GM23338 (cell line): Measurements from ENCODE around the gene SUCLG2. TPM values are rescaled to one million over a fixed set of nuclear protein-coding genes. Genes with fewer than 3 reads are reported as not detected.

Experiments used
- ATAC-seq: fragments of 200-7000 bp; cut with Tn5 transposase; 3 replicates; pipeline ENCODE4 v1.9.1; 2020
- DNase-seq: peaks from one replicate; pipeline ENCODE4 v3.0.0-alpha.2; 2015; ENCODE audit warnings: low spot score
- H2AFZ ChIP-seq: fragments of 200-600 bp; sonication (generic); 2 replicates; pipeline ENCODE4 v1.8.0; 2016; ENCODE audit warnings: antibody characterized with exemption, mild to moderate bottlenecking, moderate library complexity
- H3F3A ChIP-seq: fragments of 200-600 bp; sonication (generic); replicated peaks from 2 replicates; pipeline ENCODE4 v1.8.0; 2017; ENCODE audit warnings: antibody characterized with exemption, mixed run types, low read depth
- H3K27ac ChIP-seq: fragments of 200-600 bp; sonication (generic); 2 replicates; pipeline ENCODE4 v1.6.1; 2016; ENCODE audit warnings: low read depth
- H3K27me3 ChIP-seq: fragments of 200-600 bp; sonication (generic); 2 replicates; pipeline ENCODE4 v1.8.0; 2016; ENCODE audit warnings: mild to moderate bottlenecking, mixed run types, moderate library complexity; ENCODE audit not compliant: insufficient read depth
- H3K36me3 ChIP-seq: fragments of 200-600 bp; sonication (generic); 2 replicates; pipeline ENCODE4 v1.8.0; 2016; ENCODE audit warnings: mild to moderate bottlenecking; ENCODE audit not compliant: insufficient read depth
- H3K4me1 ChIP-seq: fragments of 200-600 bp; sonication (generic); 2 replicates; pipeline ENCODE4 v1.8.0; 2016; ENCODE audit warnings: mild to moderate bottlenecking, moderate library complexity; ENCODE audit not compliant: insufficient read depth
- H3K4me2 ChIP-seq: fragments of 200-600 bp; sonication (generic); 2 replicates; pipeline ENCODE4 v1.7.1; 2017; ENCODE audit warnings: mixed run types
- H3K4me3 ChIP-seq: fragments of 200-600 bp; sonication (generic); 2 replicates; pipeline ENCODE4 v1.6.1; 2016; ENCODE audit warnings: mixed run types
- H3K79me2 ChIP-seq: fragments of 200-600 bp; sonication (generic); replicated peaks from 2 replicates; pipeline ENCODE4 v1.8.0; 2017; ENCODE audit warnings: mild to moderate bottlenecking; ENCODE audit not compliant: insufficient read depth
- H3K9me2 ChIP-seq: fragments of 200-600 bp; sonication (generic); 2 replicates; pipeline ENCODE4 v1.8.0; 2017; ENCODE audit not compliant: insufficient read depth
- H4K20me1 ChIP-seq: fragments of 200-600 bp; sonication (generic); replicated peaks from 2 replicates; pipeline ENCODE4 v1.8.0; 2017; ENCODE audit warnings: mild to moderate bottlenecking; ENCODE audit not compliant: insufficient read depth
- H3K27ac Mint-ChIP-seq: 2 replicates; pipeline ENCODE4 v1.8.0; 2020; ENCODE audit warnings: inconsistent platforms, mild to moderate bottlenecking, moderate library complexity, mixed read lengths
- H3K27me3 Mint-ChIP-seq: 3 replicates; pipeline ENCODE4 v1.8.0; 2022; ENCODE audit warnings: low read depth, mild to moderate bottlenecking, moderate library complexity, mixed read lengths, inconsistent platforms; ENCODE audit not compliant: insufficient read depth, poor library complexity
- H3K36me3 Mint-ChIP-seq: 3 replicates; pipeline ENCODE4 v1.8.0; 2021; ENCODE audit warnings: low read depth, mild to moderate bottlenecking, inconsistent platforms, moderate library complexity, mixed read lengths
- H3K4me1 Mint-ChIP-seq: 3 replicates; pipeline ENCODE4 v1.8.0; 2020; ENCODE audit warnings: mild to moderate bottlenecking, inconsistent platforms, mixed read lengths
- H3K4me3 Mint-ChIP-seq: 3 replicates; pipeline ENCODE4 v1.8.0; 2021; ENCODE audit warnings: moderate library complexity, mild to moderate bottlenecking, inconsistent platforms, mixed read lengths
- H3K9me3 Mint-ChIP-seq: 3 replicates; pipeline ENCODE4 v1.8.0; 2020; ENCODE audit warnings: moderate library complexity, mild to moderate bottlenecking, inconsistent platforms, mixed read lengths
- CREB1 ChIP-seq: fragments of 250-450 bp; sonication (Bioruptor Pico); IDR thresholded peaks from 2 replicates; pipeline ENCODE4 v1.5.0; 2020; ENCODE audit warnings: low read depth, mild to moderate bottlenecking, moderate library complexity
- EZH2 ChIP-seq: fragments of 200-600 bp; sonication (generic); IDR thresholded peaks from one replicate; pipeline ENCODE4 v1.8.0; 2017; ENCODE audit warnings: antibody characterized with exemption, mild to moderate bottlenecking, low read depth; ENCODE audit not compliant: unreplicated experiment
- EZH2phosphoT487 ChIP-seq: fragments of 200-600 bp; sonication (generic); IDR thresholded peaks from one replicate; pipeline ENCODE4 v1.8.1; 2018; ENCODE audit warnings: antibody characterized with exemption; ENCODE audit not compliant: unreplicated experiment
- JUNB ChIP-seq: IDR thresholded peaks from one replicate; pipeline ENCODE4 v1.6.1; 2016; ENCODE audit warnings: antibody characterized with exemption; ENCODE audit not compliant: unreplicated experiment
- NANOG ChIP-seq: IDR thresholded peaks from 2 replicates; pipeline ENCODE4 v1.6.1; 2016; ENCODE audit warnings: antibody characterized with exemption, borderline replicate concordance
- STAT1 ChIP-seq: IDR thresholded peaks from one replicate; pipeline ENCODE4 v1.6.1; 2016; ENCODE audit warnings: antibody characterized with exemption; ENCODE audit not compliant: unreplicated experiment
- polyA plus RNA-seq: library from polyadenylated mRNA; unstranded; fragments of >200 nt; fragmentation: Nextera tagmentation; extraction: Ambion mirVana; gene quantifications from 2 replicates; pipeline ENCODE4 v1.2.1, GENCODE V29; 2016
- total RNA-seq: library from RNA; depleted of rRNA; stranded (reverse); fragments of >200 nt; shearing (Covaris generic); gene quantifications from 2 replicates; pipeline ENCODE4 v1.2.3, GENCODE V29; 2014
- TF ChIP-seq, protein P1 (sequence below): fragments of 250-450 bp; sonication (Bioruptor Pico); IDR thresholded peaks from 2 replicates; pipeline ENCODE4 v1.5.0; 2020; ENCODE audit warnings: mild to moderate bottlenecking, moderate library complexity
- TF ChIP-seq, protein P2 (sequence below), 2 experiments: fragments of 200-600 bp in 1 of 2; sonication (generic) in 1 of 2; conservative IDR thresholded peaks; 2 replicates each; pipeline versions ENCODE4 v1.5.1 to v1.6.1; 2016 to 2017; ENCODE audit warnings: antibody characterized with exemption in 2 of 2, low read depth in 2 of 2, mild to moderate bottlenecking in 2 of 2, moderate library complexity in 1 of 2
- TF ChIP-seq, protein P3 (sequence below): IDR thresholded peaks from 2 replicates; pipeline ENCODE4 v1.6.1; 2016; ENCODE audit warnings: antibody characterized with exemption

The SUCLG2 gene
- total and polyA plus RNA-seq, 2 experiments from 2014 or later = 29.3 to 39.0 TPM

DNA sequence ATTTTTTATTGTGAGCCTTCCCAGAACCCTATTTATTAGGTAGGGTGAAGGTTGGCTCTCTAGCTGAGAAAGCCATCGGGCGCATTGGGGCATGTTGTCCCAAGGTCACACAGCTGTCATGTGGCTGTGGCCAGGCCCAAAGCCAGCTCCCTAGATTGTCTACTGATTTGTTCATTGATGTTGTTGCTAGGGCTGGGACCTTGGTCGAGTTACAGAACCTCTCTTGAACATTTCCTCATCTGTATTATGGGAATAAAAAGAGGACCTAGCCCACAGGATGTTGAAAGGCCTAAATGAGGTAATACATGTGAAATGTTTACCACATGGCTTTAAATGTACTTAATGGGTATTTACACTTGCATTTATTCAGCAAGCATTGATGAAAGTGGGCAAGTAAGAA, 252.5 kb downstream of the SUCLG2 start (continued):
- TF ChIP-seq, protein P1, sequence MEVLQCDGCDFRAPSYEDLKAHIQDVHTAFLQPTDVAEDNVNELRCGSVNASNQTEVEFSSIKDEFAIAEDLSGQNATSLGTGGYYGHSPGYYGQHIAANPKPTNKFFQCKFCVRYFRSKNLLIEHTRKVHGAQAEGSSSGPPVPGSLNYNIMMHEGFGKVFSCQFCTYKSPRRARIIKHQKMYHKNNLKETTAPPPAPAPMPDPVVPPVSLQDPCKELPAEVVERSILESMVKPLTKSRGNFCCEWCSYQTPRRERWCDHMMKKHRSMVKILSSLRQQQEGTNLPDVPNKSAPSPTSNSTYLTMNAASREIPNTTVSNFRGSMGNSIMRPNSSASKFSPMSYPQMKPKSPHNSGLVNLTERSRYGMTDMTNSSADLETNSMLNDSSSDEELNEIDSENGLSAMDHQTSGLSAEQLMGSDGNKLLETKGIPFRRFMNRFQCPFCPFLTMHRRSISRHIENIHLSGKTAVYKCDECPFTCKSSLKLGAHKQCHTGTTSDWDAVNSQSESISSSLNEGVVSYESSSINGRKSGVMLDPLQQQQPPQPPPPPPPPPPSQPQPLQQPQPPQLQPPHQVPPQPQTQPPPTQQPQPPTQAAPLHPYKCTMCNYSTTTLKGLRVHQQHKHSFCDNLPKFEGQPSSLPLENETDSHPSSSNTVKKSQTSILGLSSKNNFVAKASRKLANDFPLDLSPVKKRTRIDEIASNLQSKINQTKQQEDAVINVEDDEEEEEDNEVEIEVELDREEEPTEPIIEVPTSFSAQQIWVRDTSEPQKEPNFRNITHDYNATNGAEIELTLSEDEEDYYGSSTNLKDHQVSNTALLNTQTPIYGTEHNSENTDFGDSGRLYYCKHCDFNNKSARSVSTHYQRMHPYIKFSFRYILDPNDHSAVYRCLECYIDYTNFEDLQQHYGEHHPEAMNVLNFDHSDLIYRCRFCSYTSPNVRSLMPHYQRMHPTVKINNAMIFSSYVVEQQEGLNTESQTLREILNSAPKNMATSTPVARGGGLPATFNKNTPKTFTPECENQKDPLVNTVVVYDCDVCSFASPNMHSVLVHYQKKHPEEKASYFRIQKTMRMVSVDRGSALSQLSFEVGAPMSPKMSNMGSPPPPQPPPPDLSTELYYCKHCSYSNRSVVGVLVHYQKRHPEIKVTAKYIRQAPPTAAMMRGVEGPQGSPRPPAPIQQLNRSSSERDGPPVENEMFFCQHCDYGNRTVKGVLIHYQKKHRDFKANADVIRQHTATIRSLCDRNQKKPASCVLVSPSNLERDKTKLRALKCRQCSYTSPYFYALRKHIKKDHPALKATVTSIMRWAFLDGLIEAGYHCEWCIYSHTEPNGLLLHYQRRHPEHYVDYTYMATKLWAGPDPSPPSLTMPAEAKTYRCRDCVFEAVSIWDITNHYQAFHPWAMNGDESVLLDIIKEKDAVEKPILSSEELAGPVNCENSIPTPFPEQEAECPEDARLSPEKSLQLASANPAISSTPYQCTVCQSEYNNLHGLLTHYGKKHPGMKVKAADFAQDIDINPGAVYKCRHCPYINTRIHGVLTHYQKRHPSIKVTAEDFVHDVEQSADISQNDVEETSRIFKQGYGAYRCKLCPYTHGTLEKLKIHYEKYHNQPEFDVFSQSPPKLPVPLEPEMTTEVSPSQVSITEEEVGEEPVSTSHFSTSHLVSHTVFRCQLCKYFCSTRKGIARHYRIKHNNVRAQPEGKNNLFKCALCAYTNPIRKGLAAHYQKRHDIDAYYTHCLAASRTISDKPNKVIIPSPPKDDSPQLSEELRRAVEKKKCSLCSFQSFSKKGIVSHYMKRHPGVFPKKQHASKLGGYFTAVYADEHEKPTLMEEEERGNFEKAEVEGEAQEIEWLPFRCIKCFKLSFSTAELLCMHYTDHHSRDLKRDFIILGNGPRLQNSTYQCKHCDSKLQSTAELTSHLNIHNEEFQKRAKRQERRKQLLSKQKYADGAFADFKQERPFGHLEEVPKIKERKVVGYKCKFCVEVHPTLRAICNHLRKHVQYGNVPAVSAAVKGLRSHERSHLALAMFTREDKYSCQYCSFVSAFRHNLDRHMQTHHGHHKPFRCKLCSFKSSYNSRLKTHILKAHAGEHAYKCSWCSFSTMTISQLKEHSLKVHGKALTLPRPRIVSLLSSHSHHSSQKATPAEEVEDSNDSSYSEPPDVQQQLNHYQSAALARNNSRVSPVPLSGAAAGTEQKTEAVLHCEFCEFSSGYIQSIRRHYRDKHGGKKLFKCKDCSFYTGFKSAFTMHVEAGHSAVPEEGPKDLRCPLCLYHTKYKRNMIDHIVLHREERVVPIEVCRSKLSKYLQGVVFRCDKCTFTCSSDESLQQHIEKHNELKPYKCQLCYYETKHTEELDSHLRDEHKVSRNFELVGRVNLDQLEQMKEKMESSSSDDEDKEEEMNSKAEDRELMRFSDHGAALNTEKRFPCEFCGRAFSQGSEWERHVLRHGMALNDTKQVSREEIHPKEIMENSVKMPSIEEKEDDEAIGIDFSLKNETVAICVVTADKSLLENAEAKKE = no peak
- TF ChIP-seq EZH2 (no peak), CREB1 (CRISPR knock-in tag) (no peak), JUNB (no peak), EZH2phosphoT487 (no peak)

DNA sequence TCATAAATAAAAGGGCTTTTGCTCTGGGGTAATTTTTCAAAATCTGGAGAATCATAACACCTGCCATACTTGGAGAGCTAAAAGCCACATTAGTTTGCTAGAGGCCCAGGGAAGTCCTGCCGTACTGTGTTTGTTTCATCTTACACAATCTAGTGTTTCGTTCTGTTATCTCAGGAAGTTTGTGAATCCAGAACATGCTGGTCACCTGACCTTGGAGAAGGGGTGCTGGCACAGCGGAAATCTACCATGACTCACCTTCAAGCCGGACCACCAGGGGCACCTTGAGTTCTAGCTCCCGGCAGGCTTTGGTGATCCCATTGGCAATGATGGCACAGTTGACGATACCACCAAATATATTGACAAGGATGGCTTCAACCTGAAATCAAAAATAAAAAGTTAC, 253.9 kb downstream of the SUCLG2 start:
- H3K4me3 Mint-ChIP-seq = no peak overlapping the region
- H3K27ac Mint-ChIP-seq = no peak overlapping the region
- H3K4me1 Mint-ChIP-seq = peaks cover 3% of the 10 kb centered on the region; the same call in 2 of the 3 replicates
- ATAC-seq (no peak), DNase-seq (no peak)
- H3K27me3 ChIP-seq = no peaks in the 10 kb centered on the region
- no peaks in the 10 kb centered on the region for H3F3A ChIP-seq
- no peaks in the 10 kb centered on the region; the same call in 1 of the 3 replicates for H3K9me3 Mint-ChIP-seq
- no peaks in the 10 kb centered on the region for H3K9me2 ChIP-seq
- H3K36me3 ChIP-seq = no peaks in the 10 kb centered on the region
- no peak overlapping the region for H2AFZ ChIP-seq
- no peaks in the 10 kb centered on the region for H4K20me1 ChIP-seq
- H3K79me2 ChIP-seq = no peaks in the 10 kb centered on the region
- no peaks in the 10 kb centered on the region for H3K4me1 ChIP-seq
- no peaks in the 10 kb centered on the region for H3K27me3 Mint-ChIP-seq
- H3K4me2 ChIP-seq = no peak overlapping the region
- peaks cover 20% of the 10 kb centered on the region; the same call in 2 of the 3 replicates for H3K36me3 Mint-ChIP-seq
- no peak overlapping the region for H3K4me3 ChIP-seq
- H3K27ac ChIP-seq = no peak overlapping the region
- TF ChIP-seq, protein P2, sequence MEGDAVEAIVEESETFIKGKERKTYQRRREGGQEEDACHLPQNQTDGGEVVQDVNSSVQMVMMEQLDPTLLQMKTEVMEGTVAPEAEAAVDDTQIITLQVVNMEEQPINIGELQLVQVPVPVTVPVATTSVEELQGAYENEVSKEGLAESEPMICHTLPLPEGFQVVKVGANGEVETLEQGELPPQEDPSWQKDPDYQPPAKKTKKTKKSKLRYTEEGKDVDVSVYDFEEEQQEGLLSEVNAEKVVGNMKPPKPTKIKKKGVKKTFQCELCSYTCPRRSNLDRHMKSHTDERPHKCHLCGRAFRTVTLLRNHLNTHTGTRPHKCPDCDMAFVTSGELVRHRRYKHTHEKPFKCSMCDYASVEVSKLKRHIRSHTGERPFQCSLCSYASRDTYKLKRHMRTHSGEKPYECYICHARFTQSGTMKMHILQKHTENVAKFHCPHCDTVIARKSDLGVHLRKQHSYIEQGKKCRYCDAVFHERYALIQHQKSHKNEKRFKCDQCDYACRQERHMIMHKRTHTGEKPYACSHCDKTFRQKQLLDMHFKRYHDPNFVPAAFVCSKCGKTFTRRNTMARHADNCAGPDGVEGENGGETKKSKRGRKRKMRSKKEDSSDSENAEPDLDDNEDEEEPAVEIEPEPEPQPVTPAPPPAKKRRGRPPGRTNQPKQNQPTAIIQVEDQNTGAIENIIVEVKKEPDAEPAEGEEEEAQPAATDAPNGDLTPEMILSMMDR (conservative IDR thresholded peaks at IDR 0.05; ENCODE audit: low read depth in 2 of 2) = no peak
- TF ChIP-seq, protein P3, sequence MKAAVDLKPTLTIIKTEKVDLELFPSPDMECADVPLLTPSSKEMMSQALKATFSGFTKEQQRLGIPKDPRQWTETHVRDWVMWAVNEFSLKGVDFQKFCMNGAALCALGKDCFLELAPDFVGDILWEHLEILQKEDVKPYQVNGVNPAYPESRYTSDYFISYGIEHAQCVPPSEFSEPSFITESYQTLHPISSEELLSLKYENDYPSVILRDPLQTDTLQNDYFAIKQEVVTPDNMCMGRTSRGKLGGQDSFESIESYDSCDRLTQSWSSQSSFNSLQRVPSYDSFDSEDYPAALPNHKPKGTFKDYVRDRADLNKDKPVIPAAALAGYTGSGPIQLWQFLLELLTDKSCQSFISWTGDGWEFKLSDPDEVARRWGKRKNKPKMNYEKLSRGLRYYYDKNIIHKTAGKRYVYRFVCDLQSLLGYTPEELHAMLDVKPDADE = no peak
- TF ChIP-seq STAT1 (no peak), CREB1 (CRISPR knock-in tag) (no peak), NANOG (no peak)
